GM21619 (cell line): ENCODE data around the gene HOXA9.

ENCODE experiments used
- ATAC-seq: cut with Tn5 transposase; IDR thresholded peaks from one replicate; pipeline ENCODE4 v1.9.1; 2021; ENCODE audit not compliant: unreplicated experiment

Gene HOXA9

DNA sequence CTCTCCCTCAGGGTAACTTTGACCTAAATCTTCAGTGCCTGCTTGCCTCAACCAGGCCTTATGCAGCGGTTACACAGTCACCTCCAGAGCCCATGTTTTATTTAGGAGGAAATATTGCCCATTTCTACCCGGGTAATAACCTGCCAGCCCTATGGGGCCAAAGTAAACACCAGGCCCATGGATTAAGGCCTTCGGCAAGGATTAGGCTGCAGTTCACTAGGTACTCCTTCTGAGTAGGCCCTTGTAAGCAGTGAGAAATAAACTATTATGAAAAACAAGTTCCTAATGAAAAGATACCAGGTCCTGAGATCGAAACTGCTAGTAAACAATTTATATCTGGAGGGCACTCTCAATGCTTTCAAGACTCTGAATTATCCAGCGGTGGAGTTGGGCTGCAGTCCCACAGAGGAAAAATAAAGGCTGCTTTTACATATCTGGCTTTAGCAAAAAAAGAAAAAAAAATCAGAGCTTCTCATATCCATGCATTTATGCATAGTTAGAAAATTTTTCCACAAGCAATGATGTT lies 12.5 kb upstream of the HOXA9 start:
- no peak for ATAC-seq

DNA sequence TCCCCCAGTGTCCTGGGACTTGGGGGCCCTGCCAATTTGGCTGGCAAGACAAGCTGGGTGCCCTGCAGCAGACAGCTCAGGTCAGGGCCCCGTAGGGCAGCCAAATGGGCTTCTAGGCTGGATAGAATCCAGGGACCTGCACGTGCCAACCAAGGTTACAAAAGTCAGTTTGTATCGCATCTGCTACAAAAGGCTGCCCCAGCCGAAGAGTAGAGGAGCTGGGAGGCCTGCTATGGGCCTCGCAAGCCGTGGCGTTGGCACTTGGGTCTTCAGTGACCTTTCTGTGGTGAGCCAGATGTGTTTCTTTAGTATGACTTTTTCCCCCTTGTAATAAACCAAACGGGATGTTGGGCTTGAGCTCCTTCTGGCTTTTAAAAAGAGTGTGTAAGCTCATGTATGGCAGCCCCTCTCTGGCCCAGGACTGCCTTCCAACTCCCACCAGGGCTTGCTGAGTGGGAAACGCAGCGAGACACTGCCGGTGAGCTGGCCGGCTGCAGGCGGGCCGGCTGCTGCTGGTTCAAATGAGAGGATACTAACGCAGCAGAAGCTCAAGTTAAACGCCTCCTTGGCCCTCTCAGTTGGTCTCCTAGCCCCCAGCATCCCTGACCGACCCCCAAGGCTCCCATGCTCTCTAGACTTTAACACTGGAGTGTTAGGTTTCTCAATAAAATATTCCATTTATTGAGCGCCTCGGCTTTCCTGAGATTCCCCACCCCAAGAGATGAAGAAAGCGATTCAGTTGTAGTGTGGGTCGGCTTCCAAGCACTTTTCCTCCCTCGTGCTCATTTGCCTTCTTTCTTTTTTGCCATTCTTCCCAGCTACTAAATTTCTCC lies 11.8 kb upstream of the HOXA9 start:
- ATAC-seq = no peak

DNA sequence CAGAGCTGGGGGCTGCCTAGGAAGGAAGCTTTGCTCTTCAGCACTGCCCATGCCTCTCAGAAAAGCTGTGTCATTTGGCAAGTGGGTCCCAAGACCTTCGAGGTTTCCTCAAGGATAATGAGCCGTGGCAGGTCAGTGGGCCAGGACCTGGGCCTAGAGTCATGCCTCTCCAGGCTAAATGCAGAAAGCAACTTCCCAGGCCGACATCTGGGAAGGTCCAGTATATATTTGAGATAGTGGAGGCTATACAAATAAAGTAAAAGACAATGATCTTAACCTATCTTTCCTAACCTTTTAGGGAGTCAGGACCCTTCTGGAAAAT lies 11.1 kb upstream of the HOXA9 start:
- ATAC-seq = no peak

DNA sequence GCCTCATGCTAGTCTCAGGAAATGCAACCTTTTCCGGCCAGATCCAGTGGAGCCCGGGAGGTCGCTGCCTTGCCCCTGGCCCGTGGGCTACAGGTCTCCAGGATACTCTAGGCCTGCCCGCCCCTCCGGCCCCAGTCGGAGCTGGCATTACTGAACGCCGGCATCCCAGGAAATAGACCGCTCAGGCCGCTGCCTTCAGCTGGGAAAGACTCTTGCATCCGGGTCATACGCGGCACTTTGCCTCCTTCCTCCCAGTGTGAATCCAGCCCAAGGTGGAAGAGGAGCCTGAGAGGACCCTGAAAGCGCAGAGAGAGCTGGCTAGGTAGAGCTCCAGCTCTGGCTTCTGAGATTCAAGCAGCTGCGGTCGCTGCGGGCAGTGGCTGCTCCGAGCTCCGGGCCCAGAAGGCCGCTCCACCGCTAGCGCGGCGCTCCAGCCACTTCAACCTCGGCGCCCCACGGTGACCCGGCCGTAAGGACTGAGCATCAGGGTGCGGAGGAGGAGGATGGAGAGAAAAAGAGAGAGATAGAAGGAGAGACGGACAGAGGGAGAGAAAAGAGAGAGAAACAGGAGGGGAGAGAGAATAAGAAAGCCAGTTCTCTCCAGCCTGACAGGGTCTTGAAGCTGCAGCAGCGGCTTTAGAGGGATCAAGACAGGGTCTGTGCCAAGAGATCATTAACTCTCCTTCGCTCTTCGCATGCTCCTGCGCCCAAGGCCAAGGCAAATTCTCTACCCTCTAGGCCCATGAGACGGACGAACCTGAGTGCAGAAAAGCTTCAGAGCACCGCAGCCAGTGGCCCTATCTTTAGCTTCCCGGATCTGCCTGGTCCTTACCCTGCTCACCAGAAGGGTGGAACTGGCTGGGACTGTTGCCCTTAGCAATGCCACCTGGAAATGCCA lies 10.5 kb upstream of the HOXA9 start:
- ATAC-seq = no peak

DNA sequence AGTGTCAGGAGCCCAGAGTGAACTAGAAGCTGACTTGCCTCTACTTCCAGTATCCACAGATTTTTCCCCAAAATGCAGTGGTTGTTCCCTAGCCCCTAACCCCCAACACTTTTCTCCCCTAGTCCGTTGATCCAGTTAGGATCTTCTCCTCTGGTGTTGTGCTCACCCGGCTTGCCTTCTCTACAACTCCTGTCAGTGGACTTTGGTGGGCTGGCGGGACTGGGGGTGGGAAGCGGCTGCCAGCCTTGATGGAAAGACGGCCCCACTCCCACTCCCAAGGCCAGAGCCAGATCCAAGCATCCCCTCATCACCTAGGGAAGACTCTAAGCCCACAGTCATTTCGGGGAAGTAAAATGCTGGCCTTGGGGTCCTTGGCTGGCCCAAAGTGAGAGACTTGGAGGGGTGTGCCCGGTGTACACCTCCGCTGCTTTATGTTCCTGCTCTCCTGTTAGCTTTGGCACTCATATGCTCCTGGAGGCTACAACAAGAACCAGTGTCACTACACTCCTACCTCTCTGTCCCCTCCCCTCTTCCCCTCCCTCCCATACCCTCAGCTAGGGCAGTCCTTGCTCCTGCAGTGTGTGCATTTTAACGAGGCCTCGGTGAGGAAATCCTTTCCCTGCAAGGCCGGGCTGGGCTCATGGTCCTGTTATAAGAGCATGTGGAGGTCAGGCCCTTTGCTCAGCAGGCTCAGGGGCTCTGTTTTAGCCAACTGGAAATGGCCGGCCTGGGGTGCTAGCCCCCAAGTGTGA lies 9.7 kb upstream of the HOXA9 start:
- no peak for ATAC-seq

DNA sequence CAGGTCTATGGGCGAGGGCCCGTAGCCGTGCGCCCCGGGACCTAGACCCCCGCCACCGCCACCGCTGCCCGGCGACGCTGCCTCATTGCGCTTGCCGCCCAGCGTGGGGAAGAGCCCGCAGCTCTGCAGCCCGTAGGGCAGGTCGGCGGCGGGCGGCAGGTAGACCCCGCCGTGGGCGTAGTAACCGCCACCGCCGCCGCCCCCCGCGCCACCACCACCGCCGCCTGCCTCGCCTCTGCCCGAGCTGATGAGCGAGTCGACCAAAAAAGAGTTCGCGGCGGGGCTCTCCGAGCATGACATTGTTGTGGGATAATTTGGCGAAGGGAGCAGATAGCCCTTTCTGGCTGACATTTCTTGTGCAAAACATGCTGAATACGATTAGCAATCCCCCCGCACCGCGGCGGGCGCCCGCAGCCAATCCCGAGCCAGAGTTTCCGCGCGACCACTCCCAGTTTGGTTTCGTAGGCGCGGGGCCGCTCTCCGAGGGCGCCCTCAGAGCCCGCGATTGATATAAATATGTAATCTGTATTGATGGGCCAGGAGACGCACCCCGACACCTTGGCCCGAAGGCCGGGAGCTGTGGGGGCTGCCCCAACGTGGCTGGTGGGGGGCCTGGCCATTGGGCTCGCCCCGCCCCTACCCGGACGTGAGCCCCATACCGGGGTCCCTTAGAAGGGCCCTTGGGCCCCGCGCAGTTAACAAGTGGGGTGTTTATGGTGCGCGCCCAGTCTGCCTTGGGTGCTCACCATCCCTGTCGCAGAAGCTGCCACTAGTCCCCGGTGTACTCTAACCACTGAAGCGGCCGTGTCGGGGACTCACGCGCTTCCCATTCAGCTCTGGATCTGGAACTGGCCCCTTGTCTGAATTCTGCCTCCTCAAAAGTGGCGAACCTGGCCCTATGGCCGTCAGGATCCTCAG lies 8.9 kb upstream of the HOXA9 start, which contains the start of gene HOXA10:
HOXA10 (minus strand) TSS at position 365 of the 918 bp plus-strand sequence; CDS start at position 351, 14 bp downstream.
- ATAC-seq = no peak

DNA sequence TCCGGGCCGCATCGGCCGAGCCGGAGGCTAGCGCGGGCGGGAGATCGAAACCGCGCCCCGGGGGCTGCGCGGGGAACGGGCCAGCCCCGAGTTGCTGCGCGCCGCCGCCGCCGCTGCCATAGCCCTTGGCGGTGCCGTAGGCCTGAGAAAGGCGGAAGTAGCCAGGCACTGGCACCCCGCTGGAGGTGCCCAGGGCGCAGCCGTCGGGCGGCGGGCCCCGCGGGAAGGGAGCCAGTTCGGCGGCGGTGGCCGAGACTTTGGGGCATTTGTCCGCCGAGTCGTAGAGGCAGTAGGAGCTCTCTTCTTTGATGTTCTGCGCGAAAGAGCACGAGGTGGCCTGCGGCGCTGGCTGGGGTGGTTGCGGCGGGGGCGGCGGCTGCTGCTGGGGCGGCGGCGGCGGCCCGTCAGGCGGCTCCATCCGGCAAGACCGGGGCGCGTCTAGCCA lies 8.2 kb upstream of the HOXA9 start:
- ATAC-seq = no peak

DNA sequence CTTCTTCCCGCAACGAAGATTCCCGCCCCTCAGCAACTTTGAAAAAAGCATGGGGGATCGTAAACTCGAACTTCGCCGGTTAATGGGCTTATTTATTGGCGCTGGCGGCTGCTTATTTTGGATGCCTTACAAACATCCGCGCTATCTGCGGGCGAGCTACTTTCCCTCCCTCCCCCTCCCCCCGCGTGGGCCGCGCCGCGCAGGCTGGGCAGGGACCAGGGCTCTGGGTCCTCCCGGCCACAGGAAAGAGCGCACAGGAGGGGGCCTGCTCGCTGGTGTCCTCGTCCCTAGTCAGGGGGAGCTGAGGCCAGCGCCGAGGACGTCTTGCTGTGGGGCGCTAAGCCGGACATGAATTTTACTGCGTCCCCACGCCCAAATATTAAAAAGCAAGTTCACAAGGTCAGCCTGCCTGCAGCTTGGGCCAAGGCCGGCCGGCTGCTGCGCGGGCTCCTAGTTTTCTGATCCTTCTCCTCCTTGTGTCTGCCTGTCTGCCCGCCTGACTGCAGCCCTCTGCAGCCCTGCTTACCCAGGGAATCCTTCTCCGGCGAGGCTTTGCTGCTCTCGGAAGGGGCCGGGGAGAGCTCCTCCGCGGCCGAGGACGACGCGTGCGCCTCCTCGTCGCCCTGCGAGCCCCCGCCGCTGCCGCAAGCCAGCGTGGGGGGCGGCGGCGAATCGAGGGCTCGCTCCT lies 7.6 kb upstream of the HOXA9 start:
- no peak for ATAC-seq

DNA sequence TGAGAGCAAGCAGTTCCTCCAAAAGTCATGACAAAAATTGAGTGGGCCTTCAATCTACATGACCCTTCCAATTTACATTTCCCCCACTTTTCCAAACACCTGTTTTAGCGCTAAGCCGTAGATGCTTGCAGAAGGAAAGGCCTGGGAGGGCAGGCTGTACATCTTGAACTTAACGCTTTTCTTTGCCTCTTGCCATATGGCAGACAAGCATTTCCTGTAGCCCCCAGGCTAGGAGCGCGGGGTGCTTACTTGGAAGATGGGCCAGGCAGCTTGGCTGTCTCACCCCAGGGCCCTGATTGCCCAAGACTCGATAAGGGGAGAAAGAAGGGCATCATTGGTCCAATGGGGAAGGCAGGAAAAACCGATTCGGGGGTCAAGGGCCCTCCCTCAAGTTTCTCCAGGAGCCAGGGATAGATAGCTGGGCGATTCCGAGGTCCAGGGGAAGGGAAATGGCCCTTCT lies 7.0 kb upstream of the HOXA9 start:
- ATAC-seq = no peak

DNA sequence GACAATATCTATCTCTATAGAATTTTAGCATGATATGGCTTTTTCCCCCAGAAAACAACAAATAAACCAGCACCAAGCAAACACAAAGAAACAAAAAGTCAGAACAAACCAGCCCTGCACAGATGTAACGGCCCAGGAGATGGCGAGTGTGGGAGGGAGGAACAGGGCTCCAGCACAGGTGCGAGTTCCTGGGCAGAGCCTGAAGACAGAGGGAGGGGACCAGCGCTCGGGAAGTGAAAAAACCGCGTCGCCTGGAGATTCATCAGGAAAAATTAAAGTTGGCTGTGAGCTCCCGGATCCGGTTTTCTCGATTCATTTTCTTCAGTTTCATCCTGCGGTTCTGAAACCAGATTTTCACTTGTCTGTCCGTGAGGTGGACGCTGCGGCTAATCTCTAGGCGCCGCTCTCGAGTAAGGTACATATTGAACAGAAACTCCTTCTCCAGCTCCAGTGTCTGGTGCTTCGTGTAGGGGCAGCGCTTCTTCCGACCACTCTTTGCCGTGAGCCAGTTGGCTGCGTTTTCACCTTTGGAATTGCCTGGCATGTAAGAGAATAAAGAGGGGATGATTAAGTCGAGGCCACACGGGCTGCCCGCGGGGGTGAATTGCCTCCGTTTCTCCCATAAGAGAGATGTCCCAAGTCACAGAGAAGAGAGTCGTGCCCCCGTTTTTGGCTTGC lies 6.4 kb upstream of the HOXA9 start:
- no peak for ATAC-seq

DNA sequence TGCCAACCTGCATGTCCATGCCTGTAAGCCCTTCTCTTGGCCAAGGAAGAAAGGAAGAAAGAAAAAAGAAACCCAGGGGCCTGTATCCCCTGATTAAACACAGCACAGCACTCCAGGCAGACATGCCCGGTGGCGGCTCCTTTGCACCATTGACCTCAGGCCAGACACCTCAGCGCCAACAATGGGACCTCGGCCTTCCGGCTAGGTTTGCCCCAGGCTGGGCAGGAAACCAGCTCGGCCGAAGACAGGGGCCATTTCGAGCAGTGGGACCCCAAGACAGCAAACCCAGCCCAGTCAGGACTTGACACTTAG lies 5.9 kb upstream of the HOXA9 start:
- no peak for ATAC-seq

DNA sequence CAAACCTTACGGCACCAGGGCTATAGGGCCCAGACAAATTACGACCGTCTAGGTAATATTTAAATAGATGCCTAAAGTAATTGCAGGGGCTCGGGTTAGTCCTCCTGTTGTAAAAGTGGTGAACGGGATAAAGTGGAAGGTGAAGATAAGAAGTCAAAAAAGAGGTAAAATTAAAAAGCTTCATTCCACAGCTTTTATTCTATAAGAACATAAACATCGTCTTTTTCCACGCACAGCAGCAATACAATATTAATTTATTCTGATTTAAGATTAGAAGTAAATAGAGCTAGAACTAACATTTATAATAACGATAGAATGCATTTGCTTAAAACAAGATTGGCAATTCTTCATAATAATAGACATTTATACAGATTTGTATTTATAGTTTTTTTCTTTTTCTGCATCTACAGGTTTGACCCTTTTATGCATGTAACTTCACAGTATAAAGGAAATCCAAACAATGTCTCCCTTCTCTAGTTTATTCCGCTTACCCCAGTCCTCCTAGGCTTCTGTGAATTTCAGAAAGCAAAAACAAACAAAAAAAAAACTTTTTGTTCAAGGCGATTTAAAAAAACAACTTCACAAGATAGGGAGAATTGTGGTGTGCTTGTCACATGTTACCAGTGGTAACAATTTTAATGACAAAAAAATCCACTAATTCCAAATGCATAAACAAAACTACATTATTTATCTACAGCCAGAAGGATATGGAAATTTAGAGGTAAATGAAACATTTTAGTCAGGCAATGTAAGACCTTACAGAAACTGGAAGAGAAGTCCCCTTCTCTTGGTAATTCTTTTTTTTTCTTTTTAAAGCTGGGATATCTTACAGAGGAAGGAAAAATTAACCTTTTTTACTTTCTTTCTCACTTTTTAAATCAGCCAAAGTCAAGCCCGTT lies 5.3 kb upstream of the HOXA9 start:
- no peak for ATAC-seq

DNA sequence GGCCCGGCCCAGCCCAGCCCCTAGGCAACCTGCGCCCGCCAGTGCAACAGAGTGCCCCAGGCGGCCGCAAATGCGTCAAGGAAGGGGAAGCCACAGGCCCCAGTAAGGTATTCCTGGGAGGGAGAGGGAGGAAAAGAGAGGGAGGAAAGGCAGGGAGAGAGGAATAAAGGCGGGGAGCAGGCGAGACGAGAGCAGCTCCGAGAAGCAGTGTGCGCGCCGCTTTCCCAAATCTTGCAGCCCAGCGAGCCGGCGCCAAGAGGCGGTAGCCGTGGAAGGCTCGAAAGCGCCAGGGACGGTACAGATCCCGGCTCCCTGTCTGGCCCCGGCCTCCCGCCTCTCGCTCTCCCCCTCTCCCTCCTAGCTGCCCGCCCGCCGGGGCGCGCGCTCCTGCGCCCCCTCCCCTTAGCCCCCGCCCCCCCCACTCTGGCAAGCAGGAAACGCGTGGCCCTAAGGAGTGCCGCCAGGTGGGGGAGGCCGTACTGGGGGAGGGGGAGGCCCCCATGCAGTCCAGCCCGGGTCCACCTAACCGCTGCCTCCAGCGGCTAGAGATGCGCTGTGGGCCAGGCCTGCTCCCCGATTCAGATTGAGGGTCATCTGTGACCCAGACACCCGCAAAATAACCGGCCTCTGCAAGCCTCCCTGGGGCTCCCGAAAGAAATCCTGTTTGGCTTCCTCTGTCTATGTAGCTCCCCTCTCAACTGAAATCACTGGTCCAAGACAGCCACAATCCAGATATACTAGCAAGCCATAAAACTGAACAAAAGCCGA lies 4.5 kb upstream of the HOXA9 start:
- ATAC-seq = no peak

DNA sequence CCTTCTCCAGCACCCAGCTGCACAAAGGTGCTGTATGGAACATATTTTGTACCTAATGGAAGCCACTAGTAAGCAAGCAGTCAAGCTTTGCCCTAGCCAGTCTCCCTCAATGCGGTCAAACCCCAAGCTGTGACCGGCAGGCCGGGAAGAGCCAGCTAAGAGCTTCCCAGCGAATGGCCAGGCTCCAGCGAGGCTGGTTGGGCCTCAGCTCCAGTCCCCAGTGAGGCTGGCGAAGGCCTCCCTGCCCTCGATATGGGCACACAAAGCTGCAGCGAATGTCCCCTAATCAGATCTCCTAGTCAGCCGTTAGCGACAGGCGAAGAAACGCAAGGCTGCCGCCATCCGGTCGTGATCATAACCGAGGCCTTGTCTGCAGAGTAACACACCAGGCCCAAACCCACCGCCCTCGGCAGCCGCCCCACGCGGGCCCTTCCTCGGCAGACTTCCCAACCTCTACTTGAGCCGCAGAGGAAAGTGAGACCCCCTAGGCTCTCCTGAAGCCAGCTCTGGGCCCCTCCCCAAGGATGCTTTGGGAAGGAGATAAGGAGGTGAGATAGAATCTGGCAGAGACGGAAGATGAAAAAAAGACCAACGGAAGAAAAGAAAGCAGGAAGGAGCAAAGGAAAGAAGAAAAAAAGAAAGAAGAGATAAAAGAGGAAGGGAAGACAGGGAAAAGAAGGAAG lies 3.1 kb upstream of the HOXA9 start:
- no peak for ATAC-seq

DNA sequence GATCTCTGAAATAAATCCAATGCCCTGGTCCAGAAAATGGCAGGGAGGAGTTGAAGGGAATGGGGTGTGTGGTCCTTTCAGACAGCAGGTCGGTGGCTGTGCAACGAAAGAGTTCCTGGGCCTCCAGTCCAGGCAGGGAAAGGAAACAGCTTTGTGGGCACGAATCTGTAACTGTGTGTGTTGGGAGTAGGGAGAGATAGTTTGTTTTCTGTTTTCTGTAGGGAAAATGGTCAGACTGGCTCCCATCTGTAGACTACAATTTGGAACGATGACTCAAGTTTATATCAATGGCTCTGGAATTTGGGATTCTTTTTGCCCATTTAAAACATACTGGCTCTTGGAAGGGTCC lies 2.6 kb upstream of the HOXA9 start:
- no peak for ATAC-seq

DNA sequence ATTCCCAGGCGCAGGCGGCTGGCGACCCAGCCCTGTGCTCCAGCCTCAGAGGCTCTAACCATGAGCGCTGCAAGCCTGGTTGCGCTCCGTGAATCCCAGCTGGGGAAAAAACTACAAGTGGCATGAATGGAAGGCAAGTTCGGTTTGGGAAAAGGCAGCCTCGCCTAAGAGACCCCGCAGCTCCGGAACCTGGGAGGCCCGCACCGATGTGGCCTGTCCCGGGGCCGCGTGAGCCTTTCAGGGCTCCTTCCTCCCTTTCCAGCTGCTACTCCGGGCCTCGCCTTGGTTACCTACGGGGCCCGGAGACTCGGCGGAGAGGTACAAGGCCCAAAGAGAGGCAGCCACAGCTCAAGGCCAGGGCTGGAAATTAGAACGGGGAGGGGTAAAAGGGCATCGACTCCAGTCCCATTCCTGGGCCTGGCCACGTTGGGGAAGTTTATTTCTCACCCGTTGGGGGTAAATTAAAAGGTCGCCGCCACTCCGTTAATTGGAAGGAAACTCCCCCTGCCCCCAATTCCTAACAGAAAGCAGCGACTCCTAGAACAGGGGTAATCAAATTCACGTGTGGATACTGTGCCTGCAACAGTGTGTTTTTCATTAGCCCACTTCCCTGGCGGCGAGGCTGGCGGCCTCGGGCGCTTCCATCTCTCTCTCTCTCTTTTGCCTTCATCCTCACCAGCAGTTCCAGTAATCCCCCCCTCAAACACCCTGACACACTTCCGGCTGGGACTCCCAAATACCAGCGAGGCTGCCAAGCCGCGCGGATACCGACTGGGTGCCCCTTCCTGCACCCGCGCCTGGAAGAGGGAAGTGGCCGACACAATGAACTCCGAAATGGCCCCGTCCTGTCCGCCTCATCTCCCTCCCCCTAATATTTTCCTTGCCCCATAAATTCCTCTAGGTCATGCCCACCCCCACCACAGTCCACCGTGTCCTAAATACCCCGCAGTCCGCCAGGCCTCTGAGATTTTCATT lies 1.5 kb upstream of the HOXA9 start:
- no peak for ATAC-seq
